Fibroblast of mammary gland (primary cell): Measurements from ENCODE around the gene OR4F6.

ENCODE experiments used
- DNase-seq: peaks from one replicate; pipeline ENCODE4 v3.0.0-alpha.2; 2010; ENCODE audit warnings: low read depth
- H3K4me3 ChIP-seq: 2 replicates; pipeline ENCODE4 v1.5.1; 2011; ENCODE audit warnings: low read depth, mild to moderate bottlenecking, low read length, moderate library complexity; ENCODE audit not compliant: control insufficient read depth
- TF ChIP-seq, protein P1 (sequence below): conservative IDR thresholded peaks from 2 replicates; pipeline ENCODE4 v1.5.1; 2011; ENCODE audit warnings: low read depth, low read length, inconsistent platforms; ENCODE audit not compliant: control insufficient read depth, insufficient read depth

OR4F6 gene

GRCh38 chr15:101827257-101827656 lies 23.9 kb downstream of the OR4F6 start:
- TF ChIP-seq, protein P1, sequence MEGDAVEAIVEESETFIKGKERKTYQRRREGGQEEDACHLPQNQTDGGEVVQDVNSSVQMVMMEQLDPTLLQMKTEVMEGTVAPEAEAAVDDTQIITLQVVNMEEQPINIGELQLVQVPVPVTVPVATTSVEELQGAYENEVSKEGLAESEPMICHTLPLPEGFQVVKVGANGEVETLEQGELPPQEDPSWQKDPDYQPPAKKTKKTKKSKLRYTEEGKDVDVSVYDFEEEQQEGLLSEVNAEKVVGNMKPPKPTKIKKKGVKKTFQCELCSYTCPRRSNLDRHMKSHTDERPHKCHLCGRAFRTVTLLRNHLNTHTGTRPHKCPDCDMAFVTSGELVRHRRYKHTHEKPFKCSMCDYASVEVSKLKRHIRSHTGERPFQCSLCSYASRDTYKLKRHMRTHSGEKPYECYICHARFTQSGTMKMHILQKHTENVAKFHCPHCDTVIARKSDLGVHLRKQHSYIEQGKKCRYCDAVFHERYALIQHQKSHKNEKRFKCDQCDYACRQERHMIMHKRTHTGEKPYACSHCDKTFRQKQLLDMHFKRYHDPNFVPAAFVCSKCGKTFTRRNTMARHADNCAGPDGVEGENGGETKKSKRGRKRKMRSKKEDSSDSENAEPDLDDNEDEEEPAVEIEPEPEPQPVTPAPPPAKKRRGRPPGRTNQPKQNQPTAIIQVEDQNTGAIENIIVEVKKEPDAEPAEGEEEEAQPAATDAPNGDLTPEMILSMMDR, result no peak
- peak; percentile 10 for DNase-seq
- H3K4me3 ChIP-seq, result no peak overlapping the region

DNA sequence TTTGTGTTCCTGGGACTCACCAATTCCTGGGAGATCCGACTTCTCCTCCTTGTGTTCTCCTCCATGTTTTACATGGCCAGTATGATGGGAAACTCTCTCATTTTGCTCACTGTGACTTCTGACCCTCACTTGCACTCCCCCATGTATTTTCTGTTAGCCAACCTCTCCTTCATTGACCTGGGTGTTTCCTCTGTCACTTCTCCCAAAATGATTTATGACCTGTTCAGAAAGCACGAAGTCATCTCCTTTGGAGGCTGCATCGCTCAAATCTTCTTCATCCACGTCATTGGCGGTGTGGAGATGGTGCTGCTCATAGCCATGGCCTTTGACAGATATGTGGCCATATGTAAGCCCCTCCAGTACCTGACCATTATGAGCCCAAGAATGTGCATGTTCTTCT lies 25.5 kb downstream of the OR4F6 start:
- H3K4me3 ChIP-seq, result no peak overlapping the region
- TF ChIP-seq, protein P1, result no peak
- no peak for DNase-seq

DNA sequence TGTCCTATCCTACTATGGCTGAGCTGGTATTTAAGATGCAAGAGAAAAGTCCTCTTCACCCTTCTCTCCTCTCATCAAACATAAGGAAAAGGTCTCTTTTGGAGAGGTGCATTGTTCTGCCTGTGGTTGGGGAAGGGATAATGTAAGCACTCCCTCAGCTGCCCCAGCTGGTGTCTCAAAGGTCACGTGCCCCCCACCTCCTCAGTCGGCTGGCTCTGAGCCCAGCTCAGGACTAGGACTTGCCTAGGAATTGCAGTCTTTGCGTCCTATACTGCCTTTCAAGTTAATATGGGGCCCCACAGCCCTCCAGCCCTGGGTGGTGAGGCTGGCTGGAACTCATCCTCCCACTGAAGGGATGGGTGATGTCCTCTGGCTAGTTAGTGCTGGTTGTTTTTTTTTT lies 38.3 kb downstream of the OR4F6 start:
- no peak overlapping the region for H3K4me3 ChIP-seq
- DNase-seq, result no peak
- TF ChIP-seq, protein P1, result no peak

- TF ChIP-seq, protein P1, result no peak
- DNase-seq, result no peak
- H3K4me3 ChIP-seq, result no peak overlapping the region
Measured at GRCh38 chr15:101844916-101845315, 41.6 kb downstream of the OR4F6 start.

- no peak for DNase-seq
- H3K4me3 ChIP-seq, result no peak overlapping the region
- TF ChIP-seq, protein P1, result no peak
Measured at GRCh38 chr15:101852356-101852755, 49.0 kb downstream of the OR4F6 start.
